ENCODE results near the gene KRT78. TPM values are rescaled to one million over a fixed set of nuclear protein-coding genes. Genes with fewer than 3 reads are reported as not detected.

KRT78 gene
- total and polyA plus RNA-seq, 9 of the 15 experiments (the other 6 are each of a cell fraction or from before 2014, with no cell fraction given): not detected

GRCh38 chr12:52862023-52862422 lies 13.2 kb upstream of the KRT78 start:
- Histone ChIP-seq H3K4me3 (no peak overlapping the region), H3K4me1 (replicated peaks in 1 of 2; ENCODE audit: control insufficient read depth in 2 of 2, insufficient read depth in 2 of 2, low read length in 2 of 2) (no peaks in the 10 kb centered on the region; a peak in 1 of 5 replicates), H3K9me3 (replicated peaks; ENCODE audit: control insufficient read depth, insufficient read depth, low read depth, low read length) (no peaks in the 10 kb centered on the region), H3K4me2 (ENCODE audit: insufficient read depth, low read length) (no peak overlapping the region), H3K36me3 (ENCODE audit: control insufficient read depth, insufficient read depth, low read length) (no peaks in the 10 kb centered on the region), H3K27ac (ENCODE audit: extremely low read depth, low read depth, low read length) (no peak overlapping the region), H4K20me1 (replicated peaks; ENCODE audit: control insufficient read depth, insufficient read depth, low read length) (peaks cover under 1% of the 10 kb centered on the region; the same call in 1 of the 2 replicates), H3K79me2 (ENCODE audit: control insufficient read depth, insufficient read depth, low read length) (no peaks in the 10 kb centered on the region), H3K27me3 (ENCODE audit: control insufficient read depth in 2 of 2, insufficient read depth in 2 of 2, low read length in 2 of 2) (peaks cover 2 to 28% of the 10 kb centered on the region in 2 experiments; a peak in 3 of 5 replicates), H3K9me1 (ENCODE audit: control insufficient read depth, insufficient read depth, low read length) (no peaks in the 10 kb centered on the region), H3K9ac (ENCODE audit: insufficient read depth in 1 of 2, low read depth in 2 of 2, low read length in 2 of 2) (no peak overlapping the region), H2AFZ (ENCODE audit: low read depth, low read length) (no peak overlapping the region)
- BruUV-seq (replicated peaks): no TSS peak
- FAIRE-seq: no peak
- WGBS (ENCODE audit: insufficient coverage, low coverage, missing lambda C conversion rate): 0% methylated on average over 2 of the region's 2 CpGs
- no peak for TF ChIP-seq DEAF1 (CRISPR knock-in tag; IDR thresholded peaks at IDR 0.05)
- no peak for TF ChIP-seq NCOA1 (IDR thresholded peaks at IDR 0.05; ENCODE audit: low read depth)
- TF ChIP-seq NFXL1 (CRISPR knock-in tag; IDR thresholded peaks at IDR 0.05): no peak
- ChIA-PET POLR2A (interaction anchor here (0.6 kb wide), 1 partner anchor 790 kb away, joined by 3 read pairs; no protein-coding TSS in a partner anchor), CTCF (ENCODE audit: low intra/inter-chr PET ratio) (no interaction called here)
- ATAC-seq: no peak
- in situ Hi-C loops (cut with MboI): no loop called here
- no peak for DNase-seq (ENCODE audit: extremely low read depth in 1 of 4, low spot score in 3 of 4)
- intact Hi-C loops (cut with micrococcal nuclease): no loop called here

GRCh38 chr12:52861511-52861910 lies 12.7 kb upstream of the KRT78 start:
- H3K9me1 ChIP-seq (ENCODE audit: control insufficient read depth, insufficient read depth, low read length): no peaks in the 10 kb centered on the region
- intact Hi-C loops (cut with micrococcal nuclease) (no loop called here), in situ Hi-C loops (cut with MboI) (no loop called here)
- no peak overlapping the region for H3K9ac ChIP-seq (ENCODE audit: insufficient read depth in 1 of 2, low read depth in 2 of 2, low read length in 2 of 2)
- H3K79me2 ChIP-seq (ENCODE audit: control insufficient read depth, insufficient read depth, low read length): no peaks in the 10 kb centered on the region
- 3% methylated on average over 6 of the region's 7 CpGs for WGBS (ENCODE audit: insufficient coverage, low coverage, missing lambda C conversion rate)
- no peak overlapping the region for H3K4me3 ChIP-seq
- no peaks in the 10 kb centered on the region for H3K36me3 ChIP-seq (ENCODE audit: control insufficient read depth, insufficient read depth, low read length)
- peaks cover 2% of the 10 kb centered on the region; the same call in 1 of the 2 replicates for H4K20me1 ChIP-seq (replicated peaks; ENCODE audit: control insufficient read depth, insufficient read depth, low read length)
- DNase-seq (ENCODE audit: extremely low read depth in 1 of 4, low spot score in 3 of 4) (no peak), ATAC-seq (no peak), FAIRE-seq (no peak)
- no peaks in the 10 kb centered on the region for H3K9me3 ChIP-seq (replicated peaks; ENCODE audit: control insufficient read depth, insufficient read depth, low read depth, low read length)
- no peaks in the 10 kb centered on the region; a peak in 1 of 5 replicates for H3K4me1 ChIP-seq (replicated peaks in 1 of 2; ENCODE audit: control insufficient read depth in 2 of 2, insufficient read depth in 2 of 2, low read length in 2 of 2)
- no peak overlapping the region for H3K4me2 ChIP-seq (ENCODE audit: insufficient read depth, low read length)
- TF ChIP-seq ZNF551 (CRISPR knock-in tag; IDR thresholded peaks at IDR 0.05): no peak
- TF ChIP-seq CEBPB (tag; IDR thresholded peaks at IDR 0.05): peak; percentile 39; the same call in 1 of the 2 replicates
- CTCF ChIA-PET (ENCODE audit: low intra/inter-chr PET ratio): no interaction called here
- POLR2A ChIA-PET: interaction anchor here (0.6 kb wide), 1 partner anchor 790 kb away, joined by 3 read pairs; no protein-coding TSS in a partner anchor
- peaks cover 2 to 28% of the 10 kb centered on the region in 2 experiments; a peak in 3 of 5 replicates for H3K27me3 ChIP-seq (ENCODE audit: control insufficient read depth in 2 of 2, insufficient read depth in 2 of 2, low read length in 2 of 2)
- BruUV-seq (replicated peaks): no TSS peak
- no peak overlapping the region for H2AFZ ChIP-seq (ENCODE audit: low read depth, low read length)
- H3K27ac ChIP-seq (ENCODE audit: extremely low read depth, low read depth, low read length): no peak overlapping the region

Measured in K562 (cell line).